ENCODE data around the gene RPS6KA2. TPM values are rescaled to one million over a fixed set of nuclear protein-coding genes. Genes with fewer than 3 reads are reported as not detected.

The RPS6KA2 gene
- total RNA-seq, 1 experiment from 2014 or later, result 18.5 TPM

- no TSS peak for BruUV-seq (replicated peaks)
- intact Hi-C loops (cut with micrococcal nuclease; ENCODE audit: unreplicated experiment), result no loop called here
- no peak for DNase-seq
- Histone ChIP-seq H3K27ac (no peak overlapping the region), H3K79me2 (ENCODE audit: low read depth) (no peaks in the 10 kb centered on the region), H3K9me2 (ENCODE audit: insufficient read depth) (no peaks in the 10 kb centered on the region), H3K27me3 (ENCODE audit: insufficient read depth, low read depth) (no peaks in the 10 kb centered on the region), H3K9me3 (ENCODE audit: insufficient read depth, low read depth) (no peaks in the 10 kb centered on the region), H2AFZ (no peak overlapping the region), H3K4me1 (replicated peaks; ENCODE audit: insufficient read depth) (peaks cover 8% of the 10 kb centered on the region; the same call in 1 of the 2 replicates), H3K4me3 (no peak overlapping the region), H3K4me2 (no peak overlapping the region), H4K20me1 (ENCODE audit: insufficient read depth) (no peaks in the 10 kb centered on the region), H3F3A (ENCODE audit: insufficient read depth, low read depth) (peaks cover 11% of the 10 kb centered on the region; the same call in 1 of the 2 replicates), H3K36me3 (ENCODE audit: low read depth) (no peaks in the 10 kb centered on the region)
- TF ChIP-seq, protein P1, sequence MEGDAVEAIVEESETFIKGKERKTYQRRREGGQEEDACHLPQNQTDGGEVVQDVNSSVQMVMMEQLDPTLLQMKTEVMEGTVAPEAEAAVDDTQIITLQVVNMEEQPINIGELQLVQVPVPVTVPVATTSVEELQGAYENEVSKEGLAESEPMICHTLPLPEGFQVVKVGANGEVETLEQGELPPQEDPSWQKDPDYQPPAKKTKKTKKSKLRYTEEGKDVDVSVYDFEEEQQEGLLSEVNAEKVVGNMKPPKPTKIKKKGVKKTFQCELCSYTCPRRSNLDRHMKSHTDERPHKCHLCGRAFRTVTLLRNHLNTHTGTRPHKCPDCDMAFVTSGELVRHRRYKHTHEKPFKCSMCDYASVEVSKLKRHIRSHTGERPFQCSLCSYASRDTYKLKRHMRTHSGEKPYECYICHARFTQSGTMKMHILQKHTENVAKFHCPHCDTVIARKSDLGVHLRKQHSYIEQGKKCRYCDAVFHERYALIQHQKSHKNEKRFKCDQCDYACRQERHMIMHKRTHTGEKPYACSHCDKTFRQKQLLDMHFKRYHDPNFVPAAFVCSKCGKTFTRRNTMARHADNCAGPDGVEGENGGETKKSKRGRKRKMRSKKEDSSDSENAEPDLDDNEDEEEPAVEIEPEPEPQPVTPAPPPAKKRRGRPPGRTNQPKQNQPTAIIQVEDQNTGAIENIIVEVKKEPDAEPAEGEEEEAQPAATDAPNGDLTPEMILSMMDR (conservative IDR thresholded peaks at IDR 0.05), result no peak
- no peak for TF ChIP-seq EZH2 (IDR thresholded peaks at IDR 0.05; ENCODE audit: low read depth)
- ChIA-PET POLR2A (ENCODE audit: unreplicated experiment) (no interaction called here), CTCF (no interaction called here)
Observed at GRCh38 chr6:166467436-166468000, 159.5 kb downstream of the RPS6KA2 start.

GRCh38 chr6:166466178-166467122 lies 160.6 kb downstream of the RPS6KA2 start:
- no TSS peak for BruUV-seq (replicated peaks)
- TF ChIP-seq, protein P1 (conservative IDR thresholded peaks at IDR 0.05), result no peak
- no peak for TF ChIP-seq EZH2 (IDR thresholded peaks at IDR 0.05; ENCODE audit: low read depth)
- no peaks in the 10 kb centered on the region for H3K79me2 ChIP-seq (ENCODE audit: low read depth)
- 0 out of 2 replicates have a peak overlapping the region, but pooled peaks have one; percentile 18 for H3K4me2 ChIP-seq
- H4K20me1 ChIP-seq (ENCODE audit: insufficient read depth), result no peaks in the 10 kb centered on the region
- ChIA-PET CTCF (no interaction called here), POLR2A (ENCODE audit: unreplicated experiment) (no interaction called here)
- DNase-seq, result peak; percentile 16 to 76
- no peaks in the 10 kb centered on the region for H3K9me2 ChIP-seq (ENCODE audit: insufficient read depth)
- intact Hi-C loops (cut with micrococcal nuclease; ENCODE audit: unreplicated experiment), result no loop called here
- H3K36me3 ChIP-seq (ENCODE audit: low read depth), result no peaks in the 10 kb centered on the region
- no peak overlapping the region for H2AFZ ChIP-seq
- peaks cover 8% of the 10 kb centered on the region; the same call in 1 of the 2 replicates for H3K4me1 ChIP-seq (replicated peaks; ENCODE audit: insufficient read depth)
- no peaks in the 10 kb centered on the region for H3K9me3 ChIP-seq (ENCODE audit: insufficient read depth, low read depth)
- peak overlapping the region; percentile 18; the same call in 1 of the 2 replicates for H3K27ac ChIP-seq
- H3K27me3 ChIP-seq (ENCODE audit: insufficient read depth, low read depth), result no peaks in the 10 kb centered on the region
- H3F3A ChIP-seq (ENCODE audit: insufficient read depth, low read depth), result peaks cover 11% of the 10 kb centered on the region; the same call in 1 of the 2 replicates
- H3K4me3 ChIP-seq, result no peak overlapping the region

GRCh38 chr6:166465671-166466087 lies 161.4 kb downstream of the RPS6KA2 start:
- no peak overlapping the region for H3K27ac ChIP-seq
- no TSS peak for BruUV-seq (replicated peaks)
- no peaks in the 10 kb centered on the region for H3K36me3 ChIP-seq (ENCODE audit: low read depth)
- H3K27me3 ChIP-seq (ENCODE audit: insufficient read depth, low read depth), result no peaks in the 10 kb centered on the region
- POLR2A ChIA-PET (ENCODE audit: unreplicated experiment), result no interaction called here
- H3F3A ChIP-seq (ENCODE audit: insufficient read depth, low read depth), result peaks cover 18% of the 10 kb centered on the region; the same call in 1 of the 2 replicates
- intact Hi-C loops (cut with micrococcal nuclease; ENCODE audit: unreplicated experiment), result no loop called here
- H3K4me2 ChIP-seq, result no peak overlapping the region
- H3K9me3 ChIP-seq (ENCODE audit: insufficient read depth, low read depth), result no peaks in the 10 kb centered on the region
- H2AFZ ChIP-seq, result no peak overlapping the region
- H3K4me3 ChIP-seq, result no peak overlapping the region
- TF ChIP-seq EZH2 (IDR thresholded peaks at IDR 0.05; ENCODE audit: low read depth), result no peak
- TF ChIP-seq, protein P1 (conservative IDR thresholded peaks at IDR 0.05), result no peak
- CTCF ChIA-PET, result no interaction called here
- H3K9me2 ChIP-seq (ENCODE audit: insufficient read depth), result no peaks in the 10 kb centered on the region
- peaks cover 15% of the 10 kb centered on the region for H3K4me1 ChIP-seq (replicated peaks; ENCODE audit: insufficient read depth)
- no peaks in the 10 kb centered on the region for H4K20me1 ChIP-seq (ENCODE audit: insufficient read depth)
- H3K79me2 ChIP-seq (ENCODE audit: low read depth), result no peaks in the 10 kb centered on the region
- DNase-seq, result no peak
